ENCODE measurements around the gene PINLYP. TPM values are rescaled to one million over a fixed set of nuclear protein-coding genes. Genes with fewer than 3 reads are reported as not detected.
A peak's percentile ranks its signal among the peaks of the same experiment; 100 is the strongest.

The PINLYP gene
- polyA plus RNA-seq, 1 of the 3 experiments (the other 2 are of a cell fraction): 5.5 TPM

- H3K9me3 ChIP-seq: no peaks in the 10 kb centered on the region
- TF ChIP-seq TCF12 (IDR thresholded peaks at IDR 0.05) (no peak), NRF1 (IDR thresholded peaks at IDR 0.05; ENCODE audit: low read depth, low read length) (no peak)
- CTCF ChIA-PET: interaction anchor here (1.7 kb wide), 1 partner anchor 33 kb away, joined by 6 read pairs; no protein-coding TSS in a partner anchor
Observed at GRCh38 chr19:43562226-43562697, 13.3 kb upstream of the PINLYP start.

GRCh38 chr19:43562698-43563241 is 12.8 kb upstream of the PINLYP start:
- Histone ChIP-seq H2AFZ (ENCODE audit: low read depth) (no peak overlapping the region), H3K9me2 (no peaks in the 10 kb centered on the region), H3K9ac (no peak overlapping the region), H3K4me1 (ENCODE audit: control insufficient read depth in 1 of 2, insufficient read depth in 2 of 2, low read depth in 1 of 2, low read length in 1 of 2) (peaks cover 0 to 14% of the 10 kb centered on the region in 2 experiments; a peak in 1 of 4 replicates), H4K20me1 (ENCODE audit: insufficient read depth) (0 out of 2 replicates have a peak, but pooled peaks cover 2% of the 10 kb centered on the region), H3K36me3 (replicated peaks in 1 of 2; ENCODE audit: control insufficient read depth in 1 of 2, insufficient read depth in 2 of 2, low read length in 1 of 2) (peaks cover 3 to 11% of the 10 kb centered on the region in 2 experiments), H3K27ac (ENCODE audit: low read depth in 2 of 2, low read length in 1 of 2) (peak overlapping the region in 1 of 2 experiments; percentile 62; a peak in 2 of 4 replicates), H3F3A (replicated peaks; ENCODE audit: insufficient read depth) (peaks cover 21% of the 10 kb centered on the region), H3K9me3 (no peaks in the 10 kb centered on the region), H3K4me3 (ENCODE audit: low read depth in 2 of 2, low read length in 1 of 2) (no peak overlapping the region), H3K79me2 (ENCODE audit: insufficient read depth) (peaks cover 26% of the 10 kb centered on the region; the same call in 1 of the 2 replicates), H3K27me3 (ENCODE audit: insufficient read depth) (no peaks in the 10 kb centered on the region), H3K4me2 (0 out of 2 replicates have a peak overlapping the region, but pooled peaks have one; percentile 43)
- TF ChIP-seq FOSL2 (IDR thresholded peaks at IDR 0.05; ENCODE audit: borderline replicate concordance, low read depth) (0 out of 2 replicates have a peak, but pooled peaks have one; percentile 16), TCF12 (IDR thresholded peaks at IDR 0.05) (0 out of 2 replicates have a peak, but pooled peaks have one; percentile 22), TAF1 (IDR thresholded peaks at IDR 0.05; ENCODE audit: borderline replicate concordance, low read depth, low read length) (no peak)
- DNase-seq: no peak
- ChIA-PET POLR2A (no interaction called here), CTCF (interaction anchor here (1.7 to 2.7 kb wide), 2 partner anchors 8 to 32 kb away, joined by 6 to 21 read pairs; no protein-coding TSS in a partner anchor)
- WGBS (ENCODE audit: low lambda C conversion rate): 69% methylated on average over 14 of the region's 14 CpGs

More at GRCh38 chr19:43562226-43562697, 13.3 kb upstream of the PINLYP start:
- Histone ChIP-seq H3K27me3 (ENCODE audit: insufficient read depth) (no peaks in the 10 kb centered on the region), H3K4me3 (ENCODE audit: low read depth in 2 of 2, low read length in 1 of 2) (no peak overlapping the region), H3F3A (replicated peaks; ENCODE audit: insufficient read depth) (peaks cover 26% of the 10 kb centered on the region), H4K20me1 (ENCODE audit: insufficient read depth) (0 out of 2 replicates have a peak, but pooled peaks cover 2% of the 10 kb centered on the region), H3K4me2 (no peak overlapping the region), H3K36me3 (replicated peaks in 1 of 2; ENCODE audit: control insufficient read depth in 1 of 2, insufficient read depth in 2 of 2, low read length in 1 of 2) (peaks cover 3 to 11% of the 10 kb centered on the region in 2 experiments), H3K4me1 (ENCODE audit: control insufficient read depth in 1 of 2, insufficient read depth in 2 of 2, low read depth in 1 of 2, low read length in 1 of 2) (peaks cover 0 to 14% of the 10 kb centered on the region in 2 experiments; a peak in 1 of 4 replicates), H2AFZ (ENCODE audit: low read depth) (no peak overlapping the region), H3K27ac (ENCODE audit: low read depth in 2 of 2, low read length in 1 of 2) (peak overlapping the region in 1 of 2 experiments; percentile 62; a peak in 1 of 4 replicates), H3K79me2 (ENCODE audit: insufficient read depth) (peaks cover 21% of the 10 kb centered on the region; the same call in 1 of the 2 replicates), H3K9me2 (no peaks in the 10 kb centered on the region), H3K9ac (no peak overlapping the region)
- whole genome bisulfite sequencing (ENCODE audit: low lambda C conversion rate): 95% methylated on average over 6 of the region's 6 CpGs
- POLR2A ChIA-PET: no interaction called here
- DNase-seq: no peak

GRCh38 chr19:43563816-43564457 is 11.7 kb upstream of the PINLYP start:
- Histone ChIP-seq H4K20me1 (ENCODE audit: insufficient read depth) (0 out of 2 replicates have a peak, but pooled peaks cover 2% of the 10 kb centered on the region), H3K4me1 (ENCODE audit: control insufficient read depth in 1 of 2, insufficient read depth in 2 of 2, low read depth in 1 of 2, low read length in 1 of 2) (peaks cover 0 to 14% of the 10 kb centered on the region in 2 experiments; a peak in 1 of 4 replicates), H2AFZ (ENCODE audit: low read depth) (no peak overlapping the region), H3K79me2 (ENCODE audit: insufficient read depth) (peaks cover 31% of the 10 kb centered on the region; the same call in 1 of the 2 replicates), H3K4me2 (no peak overlapping the region), H3K36me3 (replicated peaks in 1 of 2; ENCODE audit: control insufficient read depth in 1 of 2, insufficient read depth in 2 of 2, low read length in 1 of 2) (peaks cover 0 to 11% of the 10 kb centered on the region in 2 experiments), H3K27me3 (ENCODE audit: insufficient read depth) (no peaks in the 10 kb centered on the region), H3K4me3 (ENCODE audit: low read depth in 2 of 2, low read length in 1 of 2) (no peak overlapping the region), H3K27ac (ENCODE audit: low read depth in 2 of 2, low read length in 1 of 2) (peak overlapping the region in 1 of 2 experiments; percentile 62; a peak in 1 of 4 replicates), H3K9me3 (no peaks in the 10 kb centered on the region), H3F3A (replicated peaks; ENCODE audit: insufficient read depth) (peaks cover 16% of the 10 kb centered on the region), H3K9ac (no peak overlapping the region), H3K9me2 (no peaks in the 10 kb centered on the region)
- 88% methylated on average over 10 of the region's 10 CpGs for WGBS (ENCODE audit: low lambda C conversion rate)
- TF ChIP-seq JUND (IDR thresholded peaks at IDR 0.05) (no peak), USF2 (IDR thresholded peaks at IDR 0.05; ENCODE audit: borderline replicate concordance, low read depth, low read length) (no peak), TEAD4 (IDR thresholded peaks at IDR 0.05; ENCODE audit: borderline replicate concordance, insufficient read depth) (no peak), NFIC (IDR thresholded peaks at IDR 0.05; ENCODE audit: borderline replicate concordance) (no peak)
- DNase-seq: no peak
- ChIA-PET POLR2A (no interaction called here), CTCF (interaction anchor here (1.4 to 2.7 kb wide), 3 partner anchors 9 to 117 kb away, joined by 3 to 21 read pairs (median 6); no protein-coding TSS in a partner anchor)
